ENCODE measurements around the gene IFT22. TPM values are rescaled to one million over a fixed set of nuclear protein-coding genes. Genes with fewer than 3 reads are reported as not detected.

IFT22 gene
- total and polyA plus RNA-seq, 2 of the 8 experiments (the other 6 are each of a cell fraction or from before 2014, with no cell fraction given): 17.7 to 18.9 TPM

GRCh38 chr7:101315336-101315735 lies 6.3 kb downstream of the IFT22 start:
- Histone ChIP-seq H3K14ac (ENCODE audit: insufficient read length) (no peak overlapping the region), H2AFZ (ENCODE audit: low read length) (no peak overlapping the region), H3K4me3 (ENCODE audit: extremely low read depth in 1 of 4, insufficient read depth in 2 of 4, low read depth in 3 of 4, low read length in 4 of 4) (no peak overlapping the region), H3K36me3 (ENCODE audit: control insufficient read depth in 2 of 4, insufficient read depth in 4 of 4, low read length in 3 of 4) (peaks cover 8 to 51% (median 13%) of the 10 kb centered on the region in 4 experiments), H4K91ac (replicated peaks; ENCODE audit: insufficient read length, low read length) (no peak overlapping the region), H2BK20ac (ENCODE audit: low read length) (no peak overlapping the region), H3K4me1 (replicated peaks in 1 of 4; ENCODE audit: control insufficient read depth in 3 of 4, insufficient read depth in 4 of 4, low read length in 3 of 4) (no peaks in the 10 kb centered on the region), H4K8ac (ENCODE audit: extremely low read depth, insufficient read depth, low read length) (no peak overlapping the region), H3K18ac (ENCODE audit: extremely low read depth, low read length) (no peak overlapping the region), H2BK5ac (ENCODE audit: low read depth, low read length) (no peak overlapping the region), H3K56ac (replicated peaks; ENCODE audit: insufficient read length, low read depth, low read length) (no peak overlapping the region), H3K79me1 (ENCODE audit: low read depth, low read length) (peaks cover 2% of the 10 kb centered on the region; the same call in 1 of the 2 replicates), H3K27me3 (replicated peaks in 1 of 4; ENCODE audit: control insufficient read depth in 3 of 4, extremely low read depth in 1 of 4, insufficient read depth in 3 of 4, low read length in 3 of 4) (no peaks in the 10 kb centered on the region), H4K20me1 (replicated peaks in 1 of 2; ENCODE audit: control insufficient read depth in 1 of 2, insufficient read depth in 2 of 2, low read length in 2 of 2) (peaks cover 1 to 4% of the 10 kb centered on the region in 2 experiments), H2BK15ac (ENCODE audit: low read length) (no peak overlapping the region), H3K9ac (replicated peaks in 1 of 4; ENCODE audit: extremely low read depth in 1 of 4, low read depth in 3 of 4, low read length in 3 of 4) (no peak overlapping the region), H3K23ac (ENCODE audit: insufficient read length) (no peak overlapping the region), H3K27ac (ENCODE audit: low read depth, low read length) (no peak overlapping the region), H3K4ac (replicated peaks; ENCODE audit: insufficient read length, low read depth, low read length) (no peak overlapping the region), H2BK120ac (replicated peaks; ENCODE audit: low read depth, low read length) (no peak overlapping the region), H3K23me2 (ENCODE audit: low read depth, low read length) (peaks cover under 1% of the 10 kb centered on the region; the same call in 1 of the 2 replicates), H3K9me3 (ENCODE audit: insufficient read depth in 2 of 2, low read depth in 1 of 2, low read length in 1 of 2) (no peaks in the 10 kb centered on the region), H3K4me2 (ENCODE audit: insufficient read depth in 1 of 2, low read depth in 2 of 2, low read length in 2 of 2) (no peak overlapping the region), H3K79me2 (ENCODE audit: control insufficient read depth in 1 of 2, insufficient read depth in 2 of 2, low read length in 2 of 2) (peaks cover 0 to 14% of the 10 kb centered on the region in 2 experiments; a peak in 2 of 4 replicates), H2AK5ac (ENCODE audit: low read depth, low read length) (no peak overlapping the region), H4K5ac (ENCODE audit: insufficient read length, low read depth, low read length) (no peak overlapping the region), H2BK12ac (ENCODE audit: low read depth, low read length) (no peak overlapping the region)
- 0% methylated on average over 1 of the region's 1 CpG; no CpG with 5 or more reads in 1 of the 2 experiments for WGBS, 2 experiments (ENCODE audit: extremely low coverage in 1 of 2, insufficient coverage in 1 of 2, insufficient read length in 1 of 2, insufficient replicate concordance in 2 of 2, low coverage in 1 of 2, low lambda C conversion rate in 2 of 2, missing lambda C conversion rate in 1 of 2)
- POLR2A ChIA-PET (ENCODE audit: partially characterized antibody): interaction anchor here (1.1 to 5.5 kb wide), 6 partner anchors 10 to 914 kb away, joined by 3 to 68 read pairs (median 3); no protein-coding TSS in a partner anchor
- peak in 1 of 2 experiments; percentile 81 for DNase-seq (ENCODE audit: low read depth in 1 of 2, low spot score in 2 of 2)
- TF ChIP-seq, protein P1, sequence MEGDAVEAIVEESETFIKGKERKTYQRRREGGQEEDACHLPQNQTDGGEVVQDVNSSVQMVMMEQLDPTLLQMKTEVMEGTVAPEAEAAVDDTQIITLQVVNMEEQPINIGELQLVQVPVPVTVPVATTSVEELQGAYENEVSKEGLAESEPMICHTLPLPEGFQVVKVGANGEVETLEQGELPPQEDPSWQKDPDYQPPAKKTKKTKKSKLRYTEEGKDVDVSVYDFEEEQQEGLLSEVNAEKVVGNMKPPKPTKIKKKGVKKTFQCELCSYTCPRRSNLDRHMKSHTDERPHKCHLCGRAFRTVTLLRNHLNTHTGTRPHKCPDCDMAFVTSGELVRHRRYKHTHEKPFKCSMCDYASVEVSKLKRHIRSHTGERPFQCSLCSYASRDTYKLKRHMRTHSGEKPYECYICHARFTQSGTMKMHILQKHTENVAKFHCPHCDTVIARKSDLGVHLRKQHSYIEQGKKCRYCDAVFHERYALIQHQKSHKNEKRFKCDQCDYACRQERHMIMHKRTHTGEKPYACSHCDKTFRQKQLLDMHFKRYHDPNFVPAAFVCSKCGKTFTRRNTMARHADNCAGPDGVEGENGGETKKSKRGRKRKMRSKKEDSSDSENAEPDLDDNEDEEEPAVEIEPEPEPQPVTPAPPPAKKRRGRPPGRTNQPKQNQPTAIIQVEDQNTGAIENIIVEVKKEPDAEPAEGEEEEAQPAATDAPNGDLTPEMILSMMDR (IDR thresholded peaks at IDR 0.05; ENCODE audit: control extremely low read depth in 1 of 3, insufficient read depth in 1 of 3, low read depth in 1 of 3, low read length in 3 of 3): peak in 2 of 3 experiments; percentile 57 to 74; a peak in 2 of 4 replicates
- TF ChIP-seq RAD21 (IDR thresholded peaks at IDR 0.05 in 1 of 2, conservative IDR thresholded peaks at IDR 0.05 in 1 of 2; ENCODE audit: low read depth in 2 of 2, low read length in 2 of 2) (peak; percentile 39 to 57; a peak in 3 of 4 replicates), JUND (IDR thresholded peaks at IDR 0.05; ENCODE audit: low read length) (no peak), SP4 (IDR thresholded peaks at IDR 0.05; ENCODE audit: low read length) (no peak)
- CTCF ChIA-PET (ENCODE audit: partially characterized antibody): interaction anchor here (0.6 to 3.9 kb wide), 45 partner anchors 8 to 954 kb away, joined by 3 to 18 read pairs (median 4); no protein-coding TSS in a partner anchor
- no peak for FAIRE-seq

Data from H1 (cell line).